NCI-H1436 treated with DMSO at 0.1 percent for 48 hours (cell line): ENCODE data around the gene LAMC3.

ENCODE experiments used
- DNase-seq: peaks from one replicate; lab custom pipeline; 2025; lab: John Stamatoyannopoulos, UW

The LAMC3 gene

GRCh38 chr9:131011274-131012022 is 2.5 kb downstream of the LAMC3 start:
- DNase-seq: no peak

DNA sequence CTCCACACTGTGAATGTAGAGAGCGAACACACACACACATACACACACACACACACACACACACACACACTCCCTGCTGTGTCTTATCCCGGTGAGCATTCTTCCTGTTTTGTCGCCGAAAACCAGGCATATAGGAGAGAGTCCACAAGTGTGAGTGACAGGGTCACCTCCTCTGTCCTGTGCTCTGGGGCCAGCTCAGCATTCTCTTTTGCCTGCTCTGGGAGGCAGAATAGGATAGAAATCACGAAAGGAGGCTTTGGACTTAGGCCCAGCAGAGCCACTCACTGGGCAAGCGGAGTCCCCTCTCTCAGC is 3.0 kb downstream of the LAMC3 start:
- no peak for DNase-seq

- DNase-seq: no peak
Observed at GRCh38 chr9:131012396-131012917, 3.5 kb downstream of the LAMC3 start.

GRCh38 chr9:131013015-131013755 is 4.2 kb downstream of the LAMC3 start:
- DNase-seq: no peak

DNA sequence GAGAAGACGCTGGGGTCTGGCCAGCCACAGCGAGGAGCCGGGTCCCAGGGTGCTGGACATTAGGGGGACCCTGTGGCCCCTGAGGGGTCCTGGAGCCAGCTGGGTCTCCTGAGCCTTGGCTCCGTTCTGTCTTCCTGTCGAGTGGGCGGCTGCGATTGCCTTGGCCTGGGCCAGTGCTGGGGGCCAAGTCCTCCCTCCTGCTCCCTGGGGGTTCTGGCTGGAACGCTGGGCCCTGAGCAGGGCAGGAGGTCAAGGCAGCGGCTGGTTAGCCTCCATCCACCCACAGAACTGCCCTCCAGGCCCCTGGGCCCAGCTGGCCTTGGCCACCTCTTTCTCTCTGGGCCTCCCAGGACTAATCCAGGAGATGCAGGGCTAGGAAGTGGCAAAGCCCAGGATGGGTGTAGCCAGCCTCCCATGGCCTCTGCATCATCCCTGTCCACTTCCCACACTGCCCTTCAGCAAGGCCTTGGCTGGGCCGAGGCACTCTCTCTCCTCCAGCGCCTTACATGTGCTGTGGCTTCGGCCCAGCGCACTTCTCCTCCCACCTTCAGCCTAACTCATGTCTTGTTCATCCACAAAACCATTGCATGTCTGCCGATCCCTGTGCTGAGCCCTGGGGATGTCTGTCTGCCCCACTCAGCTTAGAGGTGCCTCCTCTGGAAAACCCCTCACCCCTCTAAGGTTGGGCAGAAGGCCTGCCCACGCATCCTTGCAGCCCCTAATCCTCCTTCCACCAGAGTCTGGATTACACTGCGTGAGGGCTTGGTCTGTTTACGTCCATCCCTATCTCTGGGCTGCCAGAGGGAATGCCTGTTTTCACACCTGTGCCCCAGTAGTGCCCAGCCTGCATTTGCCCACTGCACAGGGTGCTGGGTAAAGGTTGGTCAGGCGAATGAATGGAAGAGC is 5.0 kb downstream of the LAMC3 start:
- DNase-seq: no peak

DNA sequence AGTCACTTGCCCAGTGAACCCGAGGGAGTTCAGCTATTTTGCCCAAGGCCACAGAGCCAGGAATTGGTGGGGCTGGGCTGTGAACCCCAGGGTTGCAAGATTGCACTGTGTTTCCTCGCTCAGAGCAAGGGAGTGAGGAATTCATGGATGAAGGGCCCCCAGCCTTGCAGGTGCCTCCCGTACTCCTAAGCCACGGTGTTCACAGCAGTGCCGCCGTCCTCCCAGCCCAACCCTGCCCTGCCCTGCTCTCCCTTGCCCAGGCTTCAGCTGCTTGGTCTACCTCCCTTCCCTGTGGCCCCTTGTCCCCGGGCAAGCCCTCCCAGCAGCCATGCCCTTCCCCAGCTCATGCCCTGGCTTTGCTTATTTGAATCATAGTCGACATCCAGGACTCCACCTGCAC is 6.1 kb downstream of the LAMC3 start:
- no peak for DNase-seq

GRCh38 chr9:131015876-131016397 is 7.0 kb downstream of the LAMC3 start:
- DNase-seq: no peak

DNA sequence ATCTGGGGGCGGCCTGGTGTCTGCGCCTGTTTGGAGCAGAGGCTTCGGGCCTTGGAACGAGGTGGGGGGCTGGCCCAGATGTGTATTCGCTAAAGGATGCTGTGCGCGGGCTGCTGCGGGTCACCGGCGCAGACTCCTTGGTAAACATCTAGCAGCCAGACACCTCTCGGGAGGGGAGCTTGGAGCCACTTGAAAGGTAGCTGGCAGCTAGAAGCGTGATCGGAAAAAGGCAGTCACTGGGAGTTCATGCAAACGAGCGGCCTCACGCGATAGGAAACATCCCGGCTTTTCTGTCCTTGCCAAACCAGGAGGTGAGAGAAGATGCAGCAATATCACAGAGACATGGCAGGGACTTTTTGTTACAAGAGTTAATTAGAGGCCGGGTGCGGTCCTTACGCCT is 8.1 kb downstream of the LAMC3 start:
- DNase-seq: no peak

GRCh38 chr9:131018621-131019020 is 9.6 kb downstream of the LAMC3 start:
- DNase-seq: no peak

DNA sequence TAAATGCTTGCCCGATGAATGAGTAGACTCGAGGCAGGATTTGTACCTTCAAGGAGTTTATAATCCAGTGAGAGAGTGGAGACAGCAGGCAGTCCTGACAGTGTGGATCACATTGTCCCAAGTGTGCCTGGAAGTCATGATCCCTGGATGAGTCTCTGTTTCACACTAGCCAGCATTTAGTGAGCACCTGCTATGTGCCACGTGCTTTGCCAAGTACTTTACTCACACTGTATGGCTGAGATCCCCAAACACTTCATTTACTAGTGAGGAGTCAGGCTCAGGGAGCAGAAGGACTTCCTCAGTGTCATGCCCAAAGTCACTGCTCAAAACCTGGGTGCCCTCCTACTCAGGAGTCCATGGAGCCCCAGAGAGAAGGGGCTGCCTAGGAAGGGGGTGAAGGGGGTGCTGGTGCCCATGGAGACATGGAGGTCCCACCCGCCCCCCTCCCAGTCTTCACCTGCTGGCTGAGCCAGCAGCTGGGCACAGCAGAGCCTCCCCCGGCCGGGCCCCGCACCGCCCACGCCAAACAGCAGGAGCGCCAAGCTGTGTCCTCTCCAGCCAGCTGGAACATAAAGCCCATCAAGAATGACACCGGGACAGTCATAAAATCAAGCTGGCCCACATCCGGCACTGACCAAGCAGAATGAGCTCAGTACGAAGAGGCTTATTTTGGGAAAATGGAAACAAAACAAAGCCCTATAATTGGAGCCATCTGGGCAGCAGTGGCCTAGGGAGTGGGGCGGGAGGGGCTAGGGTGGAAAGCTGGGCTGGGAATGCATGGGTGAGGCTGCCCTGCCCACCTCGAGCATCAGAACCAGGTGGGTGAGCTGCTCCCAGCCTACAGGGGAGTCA is 10.6 kb downstream of the LAMC3 start:
- DNase-seq: no peak

DNA sequence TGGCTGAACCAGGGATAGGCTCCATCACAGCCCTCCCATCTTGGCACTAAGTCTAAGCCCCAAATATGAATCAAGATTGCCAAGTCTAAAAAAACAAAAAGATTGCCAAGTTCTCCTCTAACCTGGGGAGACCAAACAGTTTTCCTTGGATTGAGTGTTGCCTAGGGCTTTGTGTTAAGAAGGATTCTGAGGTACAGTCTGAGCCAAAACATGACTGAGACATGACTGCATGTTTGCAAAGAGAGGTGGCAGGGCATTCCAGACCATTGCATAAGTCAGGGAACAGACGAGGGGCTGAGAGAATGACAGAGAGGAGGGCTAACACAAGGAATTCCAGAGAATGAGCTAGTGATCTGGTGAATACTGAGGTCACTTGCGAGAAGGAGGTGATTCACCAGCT is 11.4 kb downstream of the LAMC3 start:
- no peak for DNase-seq

DNA sequence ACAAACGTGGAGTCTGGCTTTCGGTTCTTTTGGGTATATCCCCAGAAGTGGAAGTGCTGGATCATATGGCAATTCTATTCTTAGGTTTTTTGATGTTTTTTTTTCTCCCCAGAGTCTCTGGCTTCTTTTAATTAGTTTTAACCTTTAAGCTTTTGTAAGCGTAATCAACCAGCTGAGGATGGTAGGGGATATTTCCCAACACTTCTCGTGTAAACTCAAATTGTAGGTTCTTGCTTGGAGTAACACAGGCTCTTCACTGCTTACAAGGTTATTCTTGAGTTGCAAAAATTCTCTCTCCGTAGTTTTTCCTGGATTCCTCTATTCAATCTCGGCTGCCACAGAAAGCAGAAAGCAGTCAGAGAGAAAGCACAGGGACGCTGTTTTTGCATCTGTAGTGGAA is 11.9 kb downstream of the LAMC3 start:
- DNase-seq: no peak

GRCh38 chr9:131021785-131022184 is 12.8 kb downstream of the LAMC3 start:
- DNase-seq: no peak

DNA sequence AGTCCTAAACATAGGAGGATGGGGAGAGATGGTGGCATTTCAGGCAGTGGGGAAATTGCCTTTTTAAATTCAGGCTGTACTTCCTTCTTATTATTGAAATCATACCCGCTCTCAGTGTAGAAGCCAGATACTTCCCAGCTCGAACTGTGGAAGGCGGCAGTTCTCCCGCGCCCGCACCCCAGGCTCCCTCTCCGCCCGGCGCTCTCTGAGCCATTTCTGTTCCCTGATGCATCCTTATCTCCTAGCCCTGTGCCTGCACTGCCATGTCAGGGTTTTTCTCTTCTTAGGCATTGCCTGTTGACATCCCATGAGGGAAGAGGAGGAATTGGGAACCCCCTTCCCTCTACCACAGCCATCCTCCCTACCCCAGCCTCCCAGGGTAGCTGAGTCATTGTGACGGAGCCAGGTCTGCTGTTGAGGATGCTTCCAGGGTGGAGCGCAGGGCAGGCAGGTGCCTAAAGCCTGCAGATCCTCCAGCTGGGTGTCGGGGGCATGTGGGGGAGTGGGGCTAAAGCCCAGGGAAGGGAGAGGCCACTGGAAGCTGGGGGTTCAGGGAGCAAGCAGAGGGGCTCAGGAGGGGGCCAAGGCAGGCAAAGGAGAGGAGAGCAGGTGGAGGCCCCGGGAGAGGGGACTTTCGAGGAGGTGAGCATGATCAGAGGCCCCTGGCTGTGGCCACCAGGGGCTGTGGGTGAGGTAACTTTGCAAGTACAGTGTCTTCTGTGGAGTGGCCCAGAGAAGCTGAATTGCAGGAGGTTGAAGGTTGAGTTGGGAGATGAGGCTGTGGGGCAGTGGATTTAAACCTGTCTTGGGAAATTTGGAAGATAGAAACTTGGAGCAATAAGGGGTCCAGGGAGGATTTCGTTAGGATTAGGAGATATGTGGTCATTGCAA is 16.2 kb downstream of the LAMC3 start:
- DNase-seq: no peak

DNA sequence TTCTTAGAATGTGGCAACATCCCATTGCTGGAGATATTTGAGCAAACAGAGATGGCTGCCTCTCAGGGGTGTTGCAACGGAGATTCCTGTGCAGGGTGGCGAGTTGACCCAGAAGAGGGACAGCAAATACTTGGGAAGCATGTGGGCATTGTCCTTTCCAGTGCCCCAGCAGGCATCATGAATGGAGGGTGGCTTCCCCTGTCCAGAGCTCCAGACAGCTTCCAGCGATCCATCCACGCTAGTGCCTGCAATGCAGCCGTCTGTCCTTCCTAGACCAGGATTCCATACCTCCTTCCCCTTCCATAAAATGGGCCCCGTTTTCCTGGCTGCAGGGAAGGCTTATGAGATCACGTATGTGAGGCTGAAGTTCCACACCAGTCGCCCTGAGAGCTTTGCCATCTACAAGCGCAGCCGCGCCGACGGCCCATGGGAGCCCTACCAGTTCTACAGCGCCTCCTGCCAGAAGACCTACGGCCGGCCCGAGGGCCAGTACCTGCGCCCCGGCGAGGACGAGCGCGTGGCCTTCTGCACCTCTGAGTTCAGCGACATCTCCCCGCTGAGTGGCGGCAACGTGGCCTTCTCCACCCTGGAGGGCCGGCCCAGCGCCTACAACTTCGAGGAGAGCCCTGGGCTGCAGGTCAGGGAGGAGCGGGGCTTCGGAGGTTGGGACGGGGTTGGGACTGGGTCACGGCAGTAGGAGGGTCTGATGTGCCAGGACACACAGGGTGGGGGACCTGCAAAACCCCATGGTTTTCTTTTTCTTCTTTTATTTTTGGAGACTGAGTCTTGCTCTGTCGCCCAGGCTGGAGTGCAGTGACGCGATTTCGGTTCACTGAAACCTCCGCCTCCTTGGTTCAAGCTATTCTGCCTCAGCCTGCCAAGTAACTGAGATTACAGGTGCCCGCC is 17.2 kb downstream of the LAMC3 start:
- no peak for DNase-seq

DNA sequence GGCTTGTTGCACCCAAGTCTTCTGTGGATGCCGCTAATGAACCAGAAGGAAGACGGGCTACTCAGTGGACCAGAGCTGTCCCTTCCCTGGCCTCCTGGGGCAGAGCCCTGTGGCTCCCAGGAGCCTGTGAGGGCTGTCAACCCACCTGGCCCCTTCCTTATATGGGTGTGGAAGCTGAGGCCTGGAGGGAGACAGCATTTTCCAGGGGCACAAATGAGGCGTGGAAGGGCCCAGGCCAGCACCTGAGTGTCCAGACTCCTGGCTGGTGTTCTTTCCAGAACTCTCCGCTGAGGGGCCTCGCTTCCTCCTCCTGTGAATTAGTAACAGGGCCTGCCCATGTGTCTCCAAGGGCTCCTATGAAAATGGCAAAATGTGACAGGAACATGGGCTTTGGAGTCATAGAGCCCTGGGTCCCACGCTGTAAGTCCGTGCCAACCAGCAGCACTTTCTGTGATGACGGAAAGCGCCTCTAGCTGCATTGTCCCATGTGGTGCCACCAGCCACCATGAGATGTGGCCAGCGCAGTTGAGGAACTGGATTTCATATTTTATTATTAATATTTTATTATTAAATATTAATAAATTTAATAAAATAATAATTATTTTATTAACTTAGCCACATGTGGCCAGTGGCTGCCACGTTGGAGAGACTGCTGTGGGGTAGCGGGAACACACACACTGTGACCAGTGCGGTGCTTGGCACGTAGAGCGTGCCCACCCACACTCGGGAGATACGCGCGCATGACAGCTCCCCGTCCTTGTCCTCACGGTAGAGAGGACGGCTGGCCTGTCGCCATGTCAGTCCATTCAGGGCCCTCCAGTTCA is 18.3 kb downstream of the LAMC3 start:
- no peak for DNase-seq

DNA sequence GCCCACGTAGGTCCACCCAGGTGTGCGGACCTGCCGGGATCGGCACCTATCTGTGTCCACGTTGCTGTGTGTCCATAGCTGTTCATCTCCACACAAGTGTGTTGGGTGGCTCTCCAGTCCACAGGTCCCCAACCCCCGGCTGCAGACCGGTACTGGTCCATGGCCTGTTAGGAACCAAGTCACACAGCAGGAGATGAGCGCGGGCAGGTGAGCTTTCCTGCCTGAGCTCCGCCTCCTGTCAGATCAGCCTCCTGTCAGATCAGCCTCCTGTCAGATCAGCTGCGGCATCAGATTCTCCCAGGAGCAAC is 18.9 kb downstream of the LAMC3 start:
- no peak for DNase-seq

- no peak for DNase-seq
Observed at GRCh38 chr9:131028221-131028884, 19.4 kb downstream of the LAMC3 start.
